Keratinocyte (primary cell): ENCODE measurements around the gene STIM1.

Source experiments
- EZH2 ChIP-seq: IDR thresholded peaks from one replicate; pipeline ENCODE4 v1.6.1; 2012; ENCODE audit warnings: inconsistent platforms, mild to moderate bottlenecking, low read length, moderate library complexity
- TF ChIP-seq, protein P1 (sequence below), 3 experiments: IDR thresholded peaks in 1 of 3; conservative IDR thresholded peaks in 1 of 3; optimal IDR thresholded peaks in 1 of 3; 2 replicates in 2 of 3; 3 replicates in 1 of 3; pipeline versions ENCODE3 to v1.5.1; 2011; ENCODE audit warnings: low read length in 3 of 3, mild to moderate bottlenecking in 3 of 3, moderate library complexity in 2 of 3, control low read depth in 1 of 3, inconsistent platforms in 1 of 3; ENCODE audit not compliant: insufficient read depth in 2 of 3; ENCODE audit errors: extremely low read depth in 1 of 3

GRCh38 chr11:3946455-3947017 is 91.1 kb downstream of the STIM1 start:
- TF ChIP-seq, protein P1, sequence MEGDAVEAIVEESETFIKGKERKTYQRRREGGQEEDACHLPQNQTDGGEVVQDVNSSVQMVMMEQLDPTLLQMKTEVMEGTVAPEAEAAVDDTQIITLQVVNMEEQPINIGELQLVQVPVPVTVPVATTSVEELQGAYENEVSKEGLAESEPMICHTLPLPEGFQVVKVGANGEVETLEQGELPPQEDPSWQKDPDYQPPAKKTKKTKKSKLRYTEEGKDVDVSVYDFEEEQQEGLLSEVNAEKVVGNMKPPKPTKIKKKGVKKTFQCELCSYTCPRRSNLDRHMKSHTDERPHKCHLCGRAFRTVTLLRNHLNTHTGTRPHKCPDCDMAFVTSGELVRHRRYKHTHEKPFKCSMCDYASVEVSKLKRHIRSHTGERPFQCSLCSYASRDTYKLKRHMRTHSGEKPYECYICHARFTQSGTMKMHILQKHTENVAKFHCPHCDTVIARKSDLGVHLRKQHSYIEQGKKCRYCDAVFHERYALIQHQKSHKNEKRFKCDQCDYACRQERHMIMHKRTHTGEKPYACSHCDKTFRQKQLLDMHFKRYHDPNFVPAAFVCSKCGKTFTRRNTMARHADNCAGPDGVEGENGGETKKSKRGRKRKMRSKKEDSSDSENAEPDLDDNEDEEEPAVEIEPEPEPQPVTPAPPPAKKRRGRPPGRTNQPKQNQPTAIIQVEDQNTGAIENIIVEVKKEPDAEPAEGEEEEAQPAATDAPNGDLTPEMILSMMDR (optimal IDR thresholded peaks at IDR 0.05 in 1 of 3, IDR thresholded peaks at IDR 0.05 in 1 of 3, conservative IDR thresholded peaks at IDR 0.05 in 1 of 3; ENCODE audit: extremely low read depth in 1 of 3, insufficient read depth in 2 of 3, low read length in 3 of 3), result no peak
- TF ChIP-seq EZH2, result no peak
